CD4-positive, alpha-beta T cell treated with Interleukin-15 for 1 hour (primary cell): ENCODE results near the gene GRM3.

Experiments used
- DNase-seq: peaks from one replicate; pipeline ENCODE4 v3.0.0-alpha.2; 2020

The GRM3 gene

GRCh38 chr7:86911659-86912058 is 267.9 kb downstream of the GRM3 start:
- no peak for DNase-seq

DNA sequence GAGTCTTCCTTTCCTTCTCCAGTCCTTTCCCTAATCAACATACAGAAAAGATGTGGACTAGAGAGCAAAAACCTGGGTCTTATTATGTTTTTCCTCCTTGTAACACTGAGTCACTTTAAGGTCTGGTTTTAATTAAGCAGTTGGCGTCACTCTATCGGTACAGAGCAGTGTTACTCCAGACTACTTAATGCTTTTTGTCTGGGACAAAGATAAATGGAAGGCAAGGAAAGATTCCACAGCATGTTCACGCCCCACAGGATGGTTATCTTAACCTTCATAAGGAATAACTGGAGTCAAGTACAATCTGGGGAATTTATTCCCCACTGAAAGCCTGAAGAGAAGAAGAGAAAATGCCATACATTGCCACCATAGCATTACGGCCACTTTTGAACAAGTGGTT is 270.0 kb downstream of the GRM3 start:
- DNase-seq: no peak
